AG10803 (cell line): Measurements from ENCODE around the gene DLG4.

Source experiments
- DNase-seq: peaks from one replicate; pipeline ENCODE4 v3.0.0; 2010; ENCODE audit warnings: low read depth
- H3K4me3 ChIP-seq: 2 replicates; pipeline ENCODE4 v1.5.1; 2011; ENCODE audit warnings: mild to moderate bottlenecking, low read length, control low read depth
- CTCF ChIP-seq: conservative IDR thresholded peaks from 2 replicates; pipeline ENCODE4 v1.5.1; 2011; ENCODE audit warnings: mild to moderate bottlenecking, low read length, control low read depth, inconsistent platforms

DLG4 gene

DNA sequence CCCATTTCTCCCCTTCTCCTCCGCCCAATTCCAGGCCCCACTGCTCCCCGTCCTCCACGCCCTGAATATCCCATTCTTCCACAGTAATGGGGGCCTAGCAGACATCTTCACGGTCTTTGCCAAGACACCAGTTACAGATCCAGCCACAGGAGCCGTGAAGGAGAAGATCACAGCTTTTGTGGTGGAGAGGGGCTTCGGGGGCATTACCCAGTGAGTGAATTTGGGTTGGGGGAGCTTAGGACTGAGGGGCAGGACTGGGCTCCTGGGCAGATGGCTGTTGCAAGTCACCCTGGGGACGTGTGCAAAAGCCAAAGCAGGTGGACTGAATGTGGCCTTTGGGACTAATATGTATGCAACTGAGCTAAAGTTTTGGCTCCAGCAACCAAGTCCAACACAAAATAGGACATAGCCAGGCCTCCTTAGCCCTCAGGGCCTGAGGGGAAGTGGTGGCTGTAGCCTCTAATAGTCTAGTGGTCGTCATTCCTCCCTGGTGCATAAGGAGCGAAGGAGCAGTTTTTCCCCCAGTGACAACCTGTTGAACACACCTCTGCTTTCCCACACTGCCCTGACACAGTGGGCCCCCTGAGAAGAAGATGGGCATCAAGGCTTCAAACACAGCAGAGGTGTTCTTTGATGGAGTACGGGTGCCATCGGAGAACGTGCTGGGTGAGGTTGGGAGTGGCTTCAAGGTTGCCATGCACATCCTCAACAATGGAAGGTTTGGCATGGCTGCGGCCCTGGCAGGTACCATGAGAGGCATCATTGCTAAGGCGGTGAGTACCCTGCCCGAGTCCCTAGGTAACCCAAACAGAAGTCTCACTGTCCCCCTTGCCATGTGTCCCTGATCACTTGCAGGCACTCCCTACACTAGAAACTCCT, 2.7 kb upstream of the DLG4 start:
- TF ChIP-seq CTCF = no peak
- DNase-seq = no peak
- H3K4me3 ChIP-seq = no peak overlapping the region

DNA sequence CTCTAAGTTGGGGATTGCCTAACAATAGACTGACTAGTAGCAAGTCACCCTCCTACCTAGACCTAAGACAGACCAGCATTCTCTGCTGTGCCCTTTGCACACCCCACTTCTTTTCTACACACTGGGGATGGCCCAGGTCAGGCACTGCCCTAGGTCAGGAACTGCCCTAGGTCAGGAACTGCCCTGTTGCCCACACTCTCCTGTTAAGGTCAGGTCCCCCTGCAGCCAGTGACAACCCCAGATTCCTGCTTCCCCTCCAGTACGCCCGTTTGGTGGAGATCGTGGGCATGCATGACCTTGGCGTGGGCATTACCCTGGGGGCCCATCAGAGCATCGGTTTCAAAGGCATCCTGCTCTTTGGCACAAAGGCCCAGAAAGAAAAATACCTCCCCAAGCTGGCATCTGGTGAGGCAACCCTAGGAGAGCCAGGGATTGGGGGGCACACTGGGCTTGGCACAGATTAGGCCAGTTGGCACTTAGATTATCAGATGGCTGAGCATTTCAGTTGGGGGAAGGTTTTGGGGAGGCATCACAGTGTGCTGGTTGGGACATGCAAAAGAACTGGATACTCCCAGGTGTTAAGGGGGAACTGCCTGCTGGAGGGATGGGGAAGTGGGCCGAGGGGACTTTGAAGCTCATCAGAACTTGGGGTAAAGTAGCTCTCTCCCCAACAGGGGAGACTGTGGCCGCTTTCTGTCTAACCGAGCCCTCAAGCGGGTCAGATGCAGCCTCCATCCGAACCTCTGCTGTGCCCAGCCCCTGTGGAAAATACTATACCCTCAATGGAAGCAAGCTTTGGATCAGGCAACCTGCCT, 1.8 kb upstream of the DLG4 start:
- TF ChIP-seq CTCF = no peak
- peak overlapping the region; percentile 82; the same call in 1 of the 2 replicates for H3K4me3 ChIP-seq
- DNase-seq = no peak

GRCh38 chr17:7220593-7221277, 1.1 kb upstream of the DLG4 start:
- peak; percentile 65 for DNase-seq
- H3K4me3 ChIP-seq = peak overlapping the region; percentile 82
- peak; percentile 54 for TF ChIP-seq CTCF

GRCh38 chr17:7219229-7219811, 316 bp downstream of the DLG4 start:
- TF ChIP-seq CTCF = no peak
- H3K4me3 ChIP-seq = peak overlapping the region; percentile 82
- no peak for DNase-seq

DNA sequence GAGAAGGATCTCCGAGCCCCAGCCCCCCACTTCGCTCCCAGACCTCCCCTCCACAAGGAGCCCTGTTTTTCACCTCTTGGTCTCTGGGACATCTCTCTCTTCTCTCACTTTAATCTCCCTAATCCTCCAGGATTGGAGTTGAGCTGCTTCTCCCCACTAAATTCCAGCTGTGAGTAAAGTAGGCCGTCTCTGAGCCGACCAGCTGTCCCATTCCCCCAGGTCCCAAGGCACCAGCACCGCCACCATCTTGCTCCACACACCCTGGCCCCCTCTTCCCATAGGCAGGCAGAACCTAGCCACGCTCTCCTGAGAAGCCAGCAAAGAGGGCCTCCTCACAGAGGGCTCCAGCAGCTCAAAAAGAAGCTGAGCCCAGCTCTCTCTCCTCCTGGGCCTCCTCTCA, 878 bp downstream of the DLG4 start:
- no peak overlapping the region for H3K4me3 ChIP-seq
- DNase-seq = no peak
- no peak for TF ChIP-seq CTCF

- no peak for TF ChIP-seq CTCF
- DNase-seq = no peak
- H3K4me3 ChIP-seq = peak overlapping the region; percentile 72; the same call in 1 of the 2 replicates
These were observed 1.5 kb downstream of the DLG4 start for GRCh38 chr17:7218166-7218565.
